Measurements from ENCODE around the gene WDR4. TPM values are rescaled to one million over a fixed set of nuclear protein-coding genes. Genes with fewer than 3 reads are reported as not detected.
"Not testable (repeated sequence)": the region's sequence is repeated elsewhere in the genome, so short reads cannot be mapped to it uniquely, and the experiment has no call there.

Gene WDR4
- total RNA-seq, 1 experiment from 2014 or later: 29.9 TPM

- H3K27me3 Mint-ChIP-seq (ENCODE audit: unreplicated experiment): no peaks in the 10 kb centered on the region
- no peak for DNase-seq
- H3K36me3 Mint-ChIP-seq (ENCODE audit: insufficient read depth, unreplicated experiment): peaks cover 46% of the 10 kb centered on the region
- BruUV-seq (replicated peaks): no TSS peak
- no peak overlapping the region for H3K4me3 Mint-ChIP-seq (ENCODE audit: low read depth, unreplicated experiment)
- TF ChIP-seq, protein P1, sequence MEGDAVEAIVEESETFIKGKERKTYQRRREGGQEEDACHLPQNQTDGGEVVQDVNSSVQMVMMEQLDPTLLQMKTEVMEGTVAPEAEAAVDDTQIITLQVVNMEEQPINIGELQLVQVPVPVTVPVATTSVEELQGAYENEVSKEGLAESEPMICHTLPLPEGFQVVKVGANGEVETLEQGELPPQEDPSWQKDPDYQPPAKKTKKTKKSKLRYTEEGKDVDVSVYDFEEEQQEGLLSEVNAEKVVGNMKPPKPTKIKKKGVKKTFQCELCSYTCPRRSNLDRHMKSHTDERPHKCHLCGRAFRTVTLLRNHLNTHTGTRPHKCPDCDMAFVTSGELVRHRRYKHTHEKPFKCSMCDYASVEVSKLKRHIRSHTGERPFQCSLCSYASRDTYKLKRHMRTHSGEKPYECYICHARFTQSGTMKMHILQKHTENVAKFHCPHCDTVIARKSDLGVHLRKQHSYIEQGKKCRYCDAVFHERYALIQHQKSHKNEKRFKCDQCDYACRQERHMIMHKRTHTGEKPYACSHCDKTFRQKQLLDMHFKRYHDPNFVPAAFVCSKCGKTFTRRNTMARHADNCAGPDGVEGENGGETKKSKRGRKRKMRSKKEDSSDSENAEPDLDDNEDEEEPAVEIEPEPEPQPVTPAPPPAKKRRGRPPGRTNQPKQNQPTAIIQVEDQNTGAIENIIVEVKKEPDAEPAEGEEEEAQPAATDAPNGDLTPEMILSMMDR (IDR thresholded peaks at IDR 0.05; ENCODE audit: unreplicated experiment): no peak
- H3K9me3 Mint-ChIP-seq (ENCODE audit: low read depth, unreplicated experiment): no peaks in the 10 kb centered on the region
- no peaks in the 10 kb centered on the region for H3K4me1 Mint-ChIP-seq (ENCODE audit: low read depth, unreplicated experiment)
- intact Hi-C loops (cut with micrococcal nuclease; ENCODE audit: unreplicated experiment): no loop called here
- no peak overlapping the region for H3K27ac Mint-ChIP-seq (ENCODE audit: unreplicated experiment)
- CTCF ChIA-PET: no interaction called here
These were observed 33.1 kb downstream of the WDR4 start for GRCh38 chr21:42846221-42846620.

GRCh38 chr21:42845296-42845965, 33.9 kb downstream of the WDR4 start:
- H3K4me3 Mint-ChIP-seq (ENCODE audit: low read depth, unreplicated experiment): no peak overlapping the region
- intact Hi-C loops (cut with micrococcal nuclease; ENCODE audit: unreplicated experiment): no loop called here
- no TSS peak for BruUV-seq (replicated peaks)
- no peaks in the 10 kb centered on the region for H3K9me3 Mint-ChIP-seq (ENCODE audit: low read depth, unreplicated experiment)
- H3K27ac Mint-ChIP-seq (ENCODE audit: unreplicated experiment): no peak overlapping the region
- peaks cover 46% of the 10 kb centered on the region for H3K36me3 Mint-ChIP-seq (ENCODE audit: insufficient read depth, unreplicated experiment)
- TF ChIP-seq, protein P1 (IDR thresholded peaks at IDR 0.05; ENCODE audit: unreplicated experiment): no peak
- H3K4me1 Mint-ChIP-seq (ENCODE audit: low read depth, unreplicated experiment): no peaks in the 10 kb centered on the region
- no peak for DNase-seq
- CTCF ChIA-PET: no interaction called here
- H3K27me3 Mint-ChIP-seq (ENCODE audit: unreplicated experiment): no peaks in the 10 kb centered on the region

GRCh38 chr21:42844411-42845113, 34.8 kb downstream of the WDR4 start:
- H3K9me3 Mint-ChIP-seq (ENCODE audit: low read depth, unreplicated experiment): no peaks in the 10 kb centered on the region
- H3K27me3 Mint-ChIP-seq (ENCODE audit: unreplicated experiment): no peaks in the 10 kb centered on the region
- TF ChIP-seq, protein P1 (IDR thresholded peaks at IDR 0.05; ENCODE audit: unreplicated experiment): no peak
- H3K36me3 Mint-ChIP-seq (ENCODE audit: insufficient read depth, unreplicated experiment): peaks cover 48% of the 10 kb centered on the region
- intact Hi-C loops (cut with micrococcal nuclease; ENCODE audit: unreplicated experiment): no loop called here
- no peak for DNase-seq
- BruUV-seq (replicated peaks): no TSS peak
- no peak overlapping the region for H3K4me3 Mint-ChIP-seq (ENCODE audit: low read depth, unreplicated experiment)
- H3K4me1 Mint-ChIP-seq (ENCODE audit: low read depth, unreplicated experiment): no peaks in the 10 kb centered on the region
- CTCF ChIA-PET: no interaction called here
- no peak overlapping the region for H3K27ac Mint-ChIP-seq (ENCODE audit: unreplicated experiment)

GRCh38 chr21:42843056-42843455, 36.3 kb downstream of the WDR4 start:
- H3K27ac Mint-ChIP-seq (ENCODE audit: unreplicated experiment): no peak overlapping the region
- no peak for DNase-seq
- H3K4me1 Mint-ChIP-seq (ENCODE audit: low read depth, unreplicated experiment): no peaks in the 10 kb centered on the region
- BruUV-seq (replicated peaks): no TSS peak
- no peaks in the 10 kb centered on the region for H3K27me3 Mint-ChIP-seq (ENCODE audit: unreplicated experiment)
- CTCF ChIA-PET: interaction anchor here (0.7 kb wide), 2 partner anchors 10 to 109 kb away, joined by 5 to 9 read pairs; no protein-coding TSS in a partner anchor
- TF ChIP-seq, protein P1 (IDR thresholded peaks at IDR 0.05; ENCODE audit: unreplicated experiment): no peak
- H3K9me3 Mint-ChIP-seq (ENCODE audit: low read depth, unreplicated experiment): no peaks in the 10 kb centered on the region
- H3K4me3 Mint-ChIP-seq (ENCODE audit: low read depth, unreplicated experiment): no peak overlapping the region
- intact Hi-C loops (cut with micrococcal nuclease; ENCODE audit: unreplicated experiment): no loop called here
- peaks cover 42% of the 10 kb centered on the region for H3K36me3 Mint-ChIP-seq (ENCODE audit: insufficient read depth, unreplicated experiment)

DNA sequence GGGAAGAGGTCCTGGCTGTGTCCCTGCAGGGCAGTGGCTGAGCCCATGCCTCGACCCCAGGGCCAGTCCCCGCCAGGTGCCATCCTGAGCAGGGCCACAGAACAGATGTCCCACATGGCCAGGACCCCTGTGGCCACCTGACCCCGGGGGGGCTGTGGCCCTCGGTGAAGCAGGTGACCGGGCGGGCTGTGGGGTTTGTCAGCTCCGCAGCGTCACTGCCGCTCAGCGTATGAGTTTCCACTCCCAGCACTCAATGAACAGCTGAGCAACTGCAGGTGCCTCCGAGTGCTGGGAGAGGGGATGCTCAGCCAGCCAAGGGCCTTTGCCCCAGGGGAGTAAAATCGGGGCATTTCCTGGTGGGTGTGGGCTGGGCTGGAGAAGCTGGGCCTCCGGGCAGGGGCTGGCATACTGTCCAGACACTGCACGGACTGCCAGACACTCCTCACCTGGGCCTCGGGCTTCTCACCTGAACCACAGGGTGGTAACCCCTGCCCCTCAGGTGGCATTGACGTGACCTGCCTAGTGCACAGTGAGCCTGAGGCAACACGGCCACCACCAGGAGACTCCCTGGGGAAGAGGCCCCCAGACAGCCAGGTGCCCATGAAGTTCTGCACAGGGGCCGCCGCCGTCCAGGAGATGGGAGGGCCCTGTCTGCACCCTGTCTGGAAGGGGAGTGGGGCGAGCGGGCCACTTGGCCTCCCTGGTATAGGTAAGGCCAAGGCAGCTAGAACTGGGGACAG, 37.3 kb downstream of the WDR4 start:
- H3K4me1 Mint-ChIP-seq (ENCODE audit: low read depth, unreplicated experiment); H3K27me3 Mint-ChIP-seq (ENCODE audit: unreplicated experiment); H3K27ac Mint-ChIP-seq (ENCODE audit: unreplicated experiment); DNase-seq; BruUV-seq (replicated peaks); H3K4me3 Mint-ChIP-seq (ENCODE audit: low read depth, unreplicated experiment); CTCF ChIA-PET; intact Hi-C loops (cut with micrococcal nuclease; ENCODE audit: unreplicated experiment); H3K9me3 Mint-ChIP-seq (ENCODE audit: low read depth, unreplicated experiment): not testable (repeated sequence)
- H3K36me3 Mint-ChIP-seq (ENCODE audit: insufficient read depth, unreplicated experiment): peaks cover 41% of the 10 kb centered on the region

Data from Calu3 (cell line).